Transverse colon (tissue), 4 donors: ENCODE measurements around the gene BPIFA1. TPM values are rescaled to one million over a fixed set of nuclear protein-coding genes. Genes with fewer than 3 reads are reported as not detected.

Experiments used
- DNase-seq: peaks from one replicate; pipeline ENCODE4 v3.0.0-alpha.2; 2019
- H3K27ac ChIP-seq, 4 donors: fragments of 200-600 bp; sonication (generic); 2 replicates each; pipeline ENCODE4 v1.5.1; 2016 to 2018; ENCODE audit warnings: inconsistent platforms in 4 of 4
- H3K27me3 ChIP-seq: fragments of 200-600 bp; sonication (generic); 2 replicates; pipeline ENCODE4 v1.5.1; 2017; ENCODE audit warnings: inconsistent platforms
- H3K36me3 ChIP-seq, 4 donors: fragments of 200-600 bp; sonication (generic); 2 replicates each; pipeline ENCODE4 v1.5.1; 2017 to 2019; ENCODE audit warnings: inconsistent platforms in 4 of 4
- H3K4me1 ChIP-seq, 4 donors: fragments of 200-600 bp; sonication (generic); 2 replicates each; pipeline ENCODE4 v1.5.1; 2017 to 2020; ENCODE audit warnings: inconsistent platforms in 4 of 4
- H3K4me3 ChIP-seq, 4 donors: fragments of 200-600 bp; sonication (generic); 1 replicate in 1 of 4; 2 replicates in 3 of 4; pipeline versions ENCODE4 v1.5.1 to v1.6.1; 2017 to 2019; ENCODE audit warnings: inconsistent platforms in 4 of 4
- H3K9me3 ChIP-seq, 2 donors: fragments of 200-600 bp; sonication (generic); 2 replicates each; pipeline ENCODE4 v1.5.1; 2017 to 2019; ENCODE audit warnings: inconsistent platforms in 2 of 2
- CTCF ChIP-seq, 5 experiments: fragments of 200-600 bp in 3 of 5; fragments of 450-650 bp in 2 of 5; sonication (generic) in 3 of 5; IDR thresholded peaks; 1 replicate in 2 of 5; 2 replicates in 3 of 5; pipeline ENCODE4 v1.5.1; 2016 to 2017; ENCODE audit warnings: antibody characterized with exemption in 5 of 5, inconsistent platforms in 3 of 5, mild to moderate bottlenecking in 2 of 5, moderate library complexity in 1 of 5
- EP300 ChIP-seq: sonication (generic); formaldehyde crosslinking; IDR thresholded peaks from one replicate; pipeline ENCODE4 v1.6.1; 2017; ENCODE audit warnings: antibody characterized with exemption, low read depth
- POLR2A ChIP-seq: fragments of 450-650 bp; IDR thresholded peaks from one replicate; pipeline ENCODE4 v1.6.1; 2016; ENCODE audit warnings: antibody characterized with exemption, mild to moderate bottlenecking, moderate library complexity
- POLR2AphosphoS5 ChIP-seq, 3 donors: sonication (generic); formaldehyde crosslinking; IDR thresholded peaks; one replicate each; pipeline ENCODE4 v1.6.1; 2016; ENCODE audit warnings: antibody characterized with exemption in 3 of 3
- WGBS, 2 donors: methylation state at CpG; one replicate each; pipeline ENCODE4 v1.1.5; 2018; ENCODE audit warnings: low coverage in 1 of 2; 5-methylcytosine and 5-hydroxymethylcytosine counted together
- in situ Hi-C, 4 donors: fragments of 200-750 bp; cut with MboI; loops; one replicate each; pipeline versions ENCODE4 v1.15.0 to v1.15.1; 2017; ENCODE audit warnings: low sequenced_read_pairs in 3 of 4, low pct_ligation_motif_present in 1 of 4, low pct_unique_long_range_greater_than_20kb in 1 of 4
- intact Hi-C: fragments of 100-400 bp; cut with DNase I; formaldehyde crosslinking; loops from one replicate; pipeline ENCODE4 v1.15.1; 2023; ENCODE audit warnings: low total_unique reads
- total RNA-seq, 4 donors: library from RNA; depleted of rRNA; stranded (reverse); fragments of >200 nt; gene quantifications; one replicate each; pipeline ENCODE4 v1.1.0, GENCODE V29; 2016

BPIFA1 gene
- total RNA-seq, 4 donors from 2014 or later, result not detected

GRCh38 chr20:33239418-33239817, 3.6 kb downstream of the BPIFA1 start:
- Histone ChIP-seq H3K27me3 (peaks cover 14% of the 10 kb centered on the region), H3K36me3 (no peaks in the 10 kb centered on the region), H3K4me1 (no peaks in the 10 kb centered on the region), H3K9me3 (no peaks in the 10 kb centered on the region), H3K27ac (no peak overlapping the region), H3K4me3 (no peak overlapping the region)
- DNase-seq, result no peak
- in situ Hi-C loops (no loop called here), intact Hi-C loops (no loop called here)
- TF ChIP-seq EP300, result no peak
- TF ChIP-seq POLR2AphosphoS5 (IDR thresholded peaks at IDR 0.05), result no peak
- no peak for TF ChIP-seq POLR2A
- no peak for TF ChIP-seq CTCF (IDR thresholded peaks at IDR 0.05)
- 7% methylated on average over 1 of the region's 1 CpG; no CpG with 5 or more reads in 1 of the 2 donors for WGBS, 2 donors

GRCh38 chr20:33239979-33240736, 4.4 kb downstream of the BPIFA1 start:
- intact Hi-C loops, result no loop called here
- DNase-seq, result no peak
- H3K27me3 ChIP-seq, result peaks cover 9% of the 10 kb centered on the region
- WGBS, 2 donors, result 70 to 80% methylated on average over 2 to 4 of the region's 4 CpGs
- no peaks in the 10 kb centered on the region for H3K9me3 ChIP-seq
- no peak overlapping the region for H3K4me3 ChIP-seq
- no peaks in the 10 kb centered on the region for H3K4me1 ChIP-seq
- H3K36me3 ChIP-seq, result no peaks in the 10 kb centered on the region
- no peak overlapping the region for H3K27ac ChIP-seq
- in situ Hi-C loops, result no loop called here
- TF ChIP-seq POLR2A (no peak), EP300 (no peak), CTCF (IDR thresholded peaks at IDR 0.05) (no peak), POLR2AphosphoS5 (IDR thresholded peaks at IDR 0.05) (no peak)

GRCh38 chr20:33240923-33241322, 5.1 kb downstream of the BPIFA1 start:
- DNase-seq, result no peak
- H3K4me1 ChIP-seq, result no peaks in the 10 kb centered on the region
- TF ChIP-seq POLR2AphosphoS5 (IDR thresholded peaks at IDR 0.05) (no peak), EP300 (no peak), CTCF (IDR thresholded peaks at IDR 0.05) (no peak)
- in situ Hi-C loops (no loop called here), intact Hi-C loops (no loop called here)
- peaks cover 1% of the 10 kb centered on the region for H3K27me3 ChIP-seq
- H3K9me3 ChIP-seq, result no peaks in the 10 kb centered on the region
- WGBS, 2 donors, result 81% methylated on average over 5 of the region's 5 CpGs
- H3K27ac ChIP-seq, result no peak overlapping the region
- H3K4me3 ChIP-seq, result no peak overlapping the region
- no peaks in the 10 kb centered on the region for H3K36me3 ChIP-seq

GRCh38 chr20:33242319-33243100, 6.7 kb downstream of the BPIFA1 start:
- intact Hi-C loops, result no loop called here
- 40 to 41% methylated on average over 4 to 7 of the region's 7 CpGs for WGBS, 2 donors
- DNase-seq, result no peak
- in situ Hi-C loops, result no loop called here
- H3K9me3 ChIP-seq, result no peaks in the 10 kb centered on the region
- no peaks in the 10 kb centered on the region for H3K4me1 ChIP-seq
- no peak overlapping the region for H3K27ac ChIP-seq
- no peaks in the 10 kb centered on the region for H3K27me3 ChIP-seq
- no peaks in the 10 kb centered on the region for H3K36me3 ChIP-seq
- TF ChIP-seq CTCF (IDR thresholded peaks at IDR 0.05) (no peak), POLR2A (no peak), EP300 (no peak), POLR2AphosphoS5 (IDR thresholded peaks at IDR 0.05) (no peak)
- no peak overlapping the region for H3K4me3 ChIP-seq
